GM19455 (cell line): ENCODE data around the gene ATP6V1E1.
A peak's percentile ranks its signal among the peaks of the same experiment; 100 is the strongest.
"Not testable (repeated sequence)": the region's sequence is repeated elsewhere in the genome, so short reads cannot be mapped to it uniquely, and the experiment has no call there.

ENCODE experiments used
- ATAC-seq: cut with Tn5 transposase; IDR thresholded peaks from one replicate; pipeline ENCODE4 v1.9.1; 2021; ENCODE audit not compliant: unreplicated experiment

ATP6V1E1 gene

GRCh38 chr22:17628406-17629172, at the start of gene ATP6V1E1:
Gene ATP6V1E1 (minus strand): TSS chr22:17628749. CDS start chr22:17628635, 114 bp downstream.
- peak; percentile 99 for ATAC-seq

GRCh38 chr22:17675584-17675983, 47.0 kb upstream of the ATP6V1E1 start:
- no peak for ATAC-seq

- no peak for ATAC-seq
These were observed 45.6 kb upstream of the ATP6V1E1 start for GRCh38 chr22:17674152-17674551.

DNA sequence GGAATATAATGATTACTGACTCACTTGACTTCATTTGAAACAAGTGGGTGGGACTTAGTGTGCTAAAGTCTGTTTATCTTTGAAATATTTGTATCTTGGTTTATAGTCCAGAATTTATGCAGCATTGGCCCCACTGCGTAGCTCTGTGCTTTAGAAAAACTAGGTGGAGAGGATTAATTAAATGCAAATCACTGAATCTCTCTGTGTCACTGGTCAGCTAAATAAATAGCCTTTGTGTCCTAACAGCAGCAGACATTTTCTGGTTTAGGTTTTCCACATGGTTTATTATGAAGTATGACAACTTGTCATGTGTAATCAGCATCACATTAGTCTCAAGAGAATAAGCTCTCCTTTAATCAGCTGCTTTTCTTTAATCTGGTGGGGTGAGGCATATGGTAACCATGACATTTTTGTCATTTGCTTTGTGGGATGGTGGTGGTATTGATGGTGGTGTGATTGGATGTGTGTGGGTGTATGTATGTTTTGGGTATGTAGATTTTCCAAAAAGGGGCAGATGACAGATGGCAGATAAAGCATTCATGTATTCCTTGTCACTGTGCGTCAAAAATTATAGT, 44.0 kb upstream of the ATP6V1E1 start:
- ATAC-seq, result no peak

- not testable (repeated sequence) for ATAC-seq
These were observed 43.1 kb upstream of the ATP6V1E1 start for GRCh38 chr22:17671521-17672092.

GRCh38 chr22:17665854-17666253, 37.3 kb upstream of the ATP6V1E1 start:
- no peak for ATAC-seq

DNA sequence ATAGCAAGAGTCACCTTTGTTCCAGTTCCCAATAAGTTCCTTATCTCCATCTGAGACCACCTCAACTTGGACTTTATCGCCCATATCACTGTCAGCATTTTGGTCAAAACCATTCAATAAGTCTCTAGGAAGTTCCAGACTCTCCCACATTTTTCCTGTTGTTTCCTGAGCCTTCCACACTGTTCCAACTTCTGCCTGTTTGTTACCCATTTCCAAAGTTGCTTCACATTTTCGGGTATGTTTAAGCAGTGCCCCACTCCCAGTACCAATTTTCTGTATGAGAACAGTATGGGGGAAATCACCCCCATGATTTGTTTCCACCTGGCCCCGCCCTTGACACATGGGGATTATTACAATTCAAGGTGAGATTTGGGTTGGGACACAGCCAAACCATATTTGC, 36.7 kb upstream of the ATP6V1E1 start:
- ATAC-seq, result no peak

- no peak for ATAC-seq
These were observed 36.0 kb upstream of the ATP6V1E1 start for GRCh38 chr22:17664414-17665055.

DNA sequence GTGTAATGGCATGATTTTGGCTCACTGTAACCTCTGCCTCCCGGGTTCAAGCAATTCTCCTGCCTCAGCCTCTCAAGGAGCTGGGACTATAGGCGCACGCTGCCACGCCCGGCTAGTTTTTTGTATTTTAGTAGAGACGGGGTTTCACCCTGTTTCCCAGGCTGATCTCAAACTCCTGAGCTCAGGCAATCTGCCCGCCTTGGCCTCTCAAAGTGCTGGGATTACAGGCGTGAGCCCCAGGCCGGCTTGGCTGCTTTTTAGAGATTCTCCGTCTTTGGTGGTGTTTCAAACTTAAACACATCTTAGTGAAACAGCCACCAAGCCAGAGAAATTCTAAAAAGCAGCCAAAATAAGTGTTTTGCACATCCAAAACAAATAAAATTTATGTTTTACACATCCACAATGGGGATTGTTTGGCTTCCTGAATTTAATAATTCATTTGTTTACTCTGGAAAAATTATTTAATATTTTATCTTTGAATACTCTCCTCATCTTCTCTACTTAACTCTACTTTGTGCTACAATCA, 28.4 kb upstream of the ATP6V1E1 start:
- ATAC-seq, result no peak

DNA sequence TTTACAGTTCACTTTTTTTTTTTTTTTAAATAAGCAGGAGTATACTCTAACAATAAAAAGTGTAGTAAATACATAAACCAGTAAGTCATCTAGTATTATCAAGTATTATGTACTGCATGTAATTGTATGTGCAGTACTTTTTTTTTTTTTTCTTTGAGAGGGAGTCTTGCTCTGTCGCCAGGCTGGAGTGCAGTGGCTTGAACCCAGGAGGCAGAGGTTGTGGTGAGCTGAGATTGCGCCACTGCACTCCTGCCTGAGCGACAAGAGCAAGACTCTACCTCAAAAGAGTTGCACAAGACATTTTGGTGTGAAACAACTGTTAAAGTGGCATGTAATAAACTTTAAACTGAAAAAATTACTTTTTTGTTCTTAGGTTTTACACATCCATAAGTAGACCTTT, 26.7 kb upstream of the ATP6V1E1 start:
- no peak for ATAC-seq

GRCh38 chr22:17648569-17648968, 20.0 kb upstream of the ATP6V1E1 start:
- ATAC-seq, result no peak

DNA sequence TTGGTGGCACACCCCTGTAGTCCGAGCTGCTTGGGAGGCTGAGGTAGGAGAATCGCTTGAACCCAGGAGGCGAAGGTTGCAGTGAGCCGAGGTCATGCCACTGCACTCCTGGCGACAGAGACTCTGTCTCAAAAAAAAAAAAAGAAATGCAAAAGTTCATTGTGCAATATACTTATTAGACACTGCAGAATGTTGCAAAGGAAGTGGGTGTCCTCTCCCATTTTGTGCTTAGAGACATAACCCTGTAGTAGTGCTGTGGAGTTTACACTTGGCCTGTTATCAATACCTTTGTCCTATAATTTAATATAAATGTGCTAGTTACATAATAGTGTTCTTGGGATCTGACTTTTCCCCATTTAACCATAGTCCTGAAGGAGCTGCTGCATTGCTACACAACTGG, 19.4 kb upstream of the ATP6V1E1 start:
- no peak for ATAC-seq

DNA sequence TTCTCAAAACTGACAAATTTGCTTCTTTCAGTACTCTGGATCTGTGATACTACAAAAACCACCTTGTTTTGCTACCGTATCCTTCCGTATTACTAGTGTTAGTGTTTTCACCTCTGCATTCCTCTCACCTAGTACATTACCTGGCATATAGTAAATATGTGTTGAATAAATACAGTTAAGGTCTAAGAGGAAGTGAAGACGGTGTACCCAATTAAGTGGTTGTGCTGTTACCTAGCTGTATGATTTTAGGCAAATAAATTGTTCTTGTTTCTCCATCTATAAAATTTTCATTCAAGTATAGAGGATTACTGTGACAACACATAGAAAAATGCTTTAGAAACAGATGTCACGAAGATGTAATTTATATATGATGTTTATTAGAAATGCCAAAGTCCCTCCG, 18.9 kb upstream of the ATP6V1E1 start:
- ATAC-seq, result no peak

DNA sequence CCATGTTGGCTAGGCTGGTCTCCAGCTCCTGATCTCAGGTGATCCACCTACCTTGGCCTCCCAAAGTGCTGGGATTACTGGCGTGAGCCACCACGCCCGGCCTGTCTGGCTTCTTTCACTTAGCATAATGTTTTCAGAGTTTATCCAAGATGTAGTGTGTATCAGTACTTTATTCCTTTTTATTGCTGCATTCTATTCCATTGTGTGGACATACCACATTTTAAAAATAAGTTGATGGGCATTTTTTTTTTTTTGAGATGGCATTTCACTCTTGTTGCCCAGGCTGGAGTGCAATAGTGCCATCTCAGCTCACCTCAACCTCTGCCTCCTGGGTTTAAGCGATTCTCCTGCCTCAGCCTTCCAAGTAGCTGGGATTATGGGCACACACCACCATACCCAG, 13.8 kb upstream of the ATP6V1E1 start:
- not testable (repeated sequence) for ATAC-seq

GRCh38 chr22:17641269-17641668, 12.7 kb upstream of the ATP6V1E1 start:
- ATAC-seq, result no peak

DNA sequence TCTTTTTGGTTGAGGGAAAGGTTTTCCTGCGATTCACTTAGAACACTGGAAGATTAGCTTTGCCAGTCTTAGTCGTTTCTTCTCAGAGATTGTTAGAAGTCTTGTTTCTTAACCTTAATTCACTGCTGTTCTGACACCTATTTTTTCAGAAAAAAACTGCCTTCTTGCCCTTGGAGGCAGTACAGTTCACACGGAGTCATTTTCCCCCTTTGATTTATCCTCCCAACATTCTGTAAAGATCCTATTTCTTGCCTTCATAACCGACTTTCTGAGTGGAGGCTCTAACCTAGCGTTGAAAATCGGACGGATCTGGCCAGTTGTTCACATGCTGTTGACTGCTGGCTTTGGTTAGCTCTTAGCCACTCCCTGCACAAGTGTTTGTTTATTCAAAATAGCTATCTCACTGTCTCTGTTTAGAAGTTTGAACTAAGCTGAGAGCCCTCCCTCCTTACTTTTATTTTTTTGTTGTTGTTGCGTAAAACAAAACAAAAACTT, 10.7 kb upstream of the ATP6V1E1 start:
- ATAC-seq, result no peak

DNA sequence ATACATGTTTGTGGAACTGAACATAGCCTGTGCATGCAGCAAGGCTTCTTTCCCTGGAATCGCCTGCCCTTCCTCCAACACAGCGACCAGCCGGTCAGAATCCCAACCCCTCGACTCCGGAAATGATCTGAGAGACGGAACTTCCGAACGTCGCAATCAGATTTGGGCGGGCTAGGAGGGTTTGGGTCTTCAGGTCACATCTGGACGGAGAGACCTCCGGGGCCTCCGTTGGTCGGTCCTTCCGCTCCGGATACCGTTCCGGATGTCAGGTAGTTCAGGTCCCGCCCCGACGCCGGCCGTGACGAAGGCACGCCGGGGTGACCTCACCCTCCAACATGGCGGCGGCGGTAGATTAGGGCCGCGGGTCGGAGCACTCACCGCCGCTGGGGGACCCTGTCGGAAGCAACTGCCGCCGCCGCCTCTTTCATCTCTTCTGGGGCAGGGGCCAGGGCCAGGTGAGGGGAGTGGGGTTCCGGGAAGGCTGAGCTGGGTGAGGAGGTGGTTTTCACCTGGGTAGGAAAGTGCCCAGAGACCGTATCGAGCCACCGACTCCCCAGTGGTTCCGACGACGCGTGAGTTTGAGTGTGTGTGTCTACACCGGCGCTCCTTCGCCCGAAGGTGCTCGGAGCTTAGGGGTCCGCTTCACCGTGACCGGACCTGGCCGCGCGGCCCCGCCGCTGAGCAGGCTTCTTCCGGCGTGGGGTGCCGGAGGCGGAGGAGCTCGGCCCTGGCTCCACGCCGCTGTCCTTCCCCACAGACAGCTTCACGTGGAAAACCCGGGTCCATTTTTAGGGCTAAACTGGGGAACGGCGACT, 10.1 kb upstream of the ATP6V1E1 start, which contains the start of gene BCL2L13:
BCL2L13 (plus strand) TSS at position 326 of the 815 bp plus-strand sequence. CDS start 16,955 bp downstream, outside the sequence.
- peak; percentile 86 for ATAC-seq

GRCh38 chr22:17638182-17638431, 9.6 kb upstream of the ATP6V1E1 start:
- ATAC-seq, result peak; percentile 12

GRCh38 chr22:17637490-17638181, 9.1 kb upstream of the ATP6V1E1 start:
- ATAC-seq, result no peak

GRCh38 chr22:17636850-17637249, 8.3 kb upstream of the ATP6V1E1 start:
- ATAC-seq, result not testable (repeated sequence)
